NB4 (cell line): ENCODE measurements around the gene MSL2.

Experiments used
- MYC ChIP-seq: IDR thresholded peaks from 2 replicates; pipeline ENCODE4 v1.6.1; 2011; ENCODE audit warnings: low read depth, low read length
- POLR2A ChIP-seq: IDR thresholded peaks from 2 replicates; pipeline ENCODE4 v1.6.1; 2011; ENCODE audit warnings: mild to moderate bottlenecking; ENCODE audit not compliant: insufficient read length; ENCODE audit errors: extremely low read depth
- TF ChIP-seq, protein P1 (sequence below): IDR thresholded peaks from one replicate; pipeline ENCODE4 v1.5.1; 2012; ENCODE audit warnings: low read depth, low read length
- TF ChIP-seq, protein P2 (sequence below): IDR thresholded peaks from 2 replicates; pipeline ENCODE4 v1.6.1; 2011; ENCODE audit warnings: low read depth, low read length

DNA sequence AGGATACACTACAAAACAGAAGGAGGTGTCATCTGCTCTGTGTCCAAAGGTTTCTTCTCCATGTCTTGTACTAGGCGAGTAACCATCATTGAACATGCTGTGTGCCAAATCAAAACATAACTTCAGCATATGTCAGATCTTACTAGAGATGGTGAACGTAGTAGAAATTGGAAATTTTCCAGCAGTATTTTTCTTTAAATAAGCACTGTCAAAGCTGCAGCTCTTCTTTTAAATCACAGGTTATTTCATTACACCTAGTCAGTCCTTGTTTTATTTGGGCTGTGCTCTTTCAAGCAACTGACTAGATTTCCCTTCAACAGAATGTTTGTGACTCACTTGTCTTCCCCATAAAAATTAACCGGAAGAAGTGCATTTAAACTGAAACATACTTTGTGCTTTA is 46.5 kb downstream of the MSL2 start:
- TF ChIP-seq, protein P1, sequence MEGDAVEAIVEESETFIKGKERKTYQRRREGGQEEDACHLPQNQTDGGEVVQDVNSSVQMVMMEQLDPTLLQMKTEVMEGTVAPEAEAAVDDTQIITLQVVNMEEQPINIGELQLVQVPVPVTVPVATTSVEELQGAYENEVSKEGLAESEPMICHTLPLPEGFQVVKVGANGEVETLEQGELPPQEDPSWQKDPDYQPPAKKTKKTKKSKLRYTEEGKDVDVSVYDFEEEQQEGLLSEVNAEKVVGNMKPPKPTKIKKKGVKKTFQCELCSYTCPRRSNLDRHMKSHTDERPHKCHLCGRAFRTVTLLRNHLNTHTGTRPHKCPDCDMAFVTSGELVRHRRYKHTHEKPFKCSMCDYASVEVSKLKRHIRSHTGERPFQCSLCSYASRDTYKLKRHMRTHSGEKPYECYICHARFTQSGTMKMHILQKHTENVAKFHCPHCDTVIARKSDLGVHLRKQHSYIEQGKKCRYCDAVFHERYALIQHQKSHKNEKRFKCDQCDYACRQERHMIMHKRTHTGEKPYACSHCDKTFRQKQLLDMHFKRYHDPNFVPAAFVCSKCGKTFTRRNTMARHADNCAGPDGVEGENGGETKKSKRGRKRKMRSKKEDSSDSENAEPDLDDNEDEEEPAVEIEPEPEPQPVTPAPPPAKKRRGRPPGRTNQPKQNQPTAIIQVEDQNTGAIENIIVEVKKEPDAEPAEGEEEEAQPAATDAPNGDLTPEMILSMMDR, result no peak
- TF ChIP-seq POLR2A (no peak), MYC (no peak)
- TF ChIP-seq, protein P2, sequence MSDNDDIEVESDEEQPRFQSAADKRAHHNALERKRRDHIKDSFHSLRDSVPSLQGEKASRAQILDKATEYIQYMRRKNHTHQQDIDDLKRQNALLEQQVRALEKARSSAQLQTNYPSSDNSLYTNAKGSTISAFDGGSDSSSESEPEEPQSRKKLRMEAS, result no peak
